ENCODE results near the gene TLK2.
"Not testable (repeated sequence)": the region's sequence is repeated elsewhere in the genome, so short reads cannot be mapped to it uniquely, and the experiment has no call there.

The TLK2 gene

GRCh38 chr17:62478424-62478879 lies at the start of gene TLK2:
Gene TLK2 (plus strand): TSS chr17:62478825. CDS start chr17:62481126, 2,301 bp downstream.
- H3K9me3 ChIP-seq (ENCODE audit: low read length) = peaks cover 3% of the 10 kb centered on the region
- H3K4me1 ChIP-seq (ENCODE audit: insufficient read depth, low read length) = peaks cover 11% of the 10 kb centered on the region
- peaks cover 10% of the 10 kb centered on the region for H3K36me3 ChIP-seq (ENCODE audit: insufficient read depth, low read length)
- no peaks in the 10 kb centered on the region for H3K27me3 ChIP-seq (ENCODE audit: insufficient read depth, low read length)
- no peak within 1 kb of the TSS for H2AFZ ChIP-seq (ENCODE audit: low read depth, low read length)
- H3K4me3 ChIP-seq (ENCODE audit: low read length) = peak within 1 kb of the TSS; percentile 73

DNA sequence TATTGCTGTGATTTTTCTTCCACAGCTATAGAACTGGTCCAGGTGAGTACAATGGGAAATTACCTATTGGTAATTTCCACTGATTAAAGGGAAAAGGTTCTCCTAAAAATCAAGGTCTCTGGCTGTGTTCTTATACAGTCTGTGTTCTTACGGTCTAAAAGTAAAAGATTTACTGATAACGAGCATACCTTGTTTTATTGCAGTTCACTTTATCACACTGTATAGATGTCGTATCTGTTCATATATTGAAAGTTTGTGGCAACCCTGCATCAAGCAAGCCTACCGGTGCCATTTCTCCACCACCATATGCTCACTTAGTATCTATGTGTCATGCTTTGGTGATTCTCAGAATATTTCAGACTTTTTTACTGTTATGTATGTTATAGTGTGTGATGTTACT lies 43.4 kb upstream of the TLK2 start:
- H3K9me3 ChIP-seq (ENCODE audit: low read length); H3K4me1 ChIP-seq (ENCODE audit: insufficient read depth, low read length); H3K27me3 ChIP-seq (ENCODE audit: insufficient read depth, low read length); H2AFZ ChIP-seq (ENCODE audit: low read depth, low read length); H3K4me3 ChIP-seq (ENCODE audit: low read length): not testable (repeated sequence)
- peaks cover 21% of the 10 kb centered on the region for H3K36me3 ChIP-seq (ENCODE audit: insufficient read depth, low read length)

DNA sequence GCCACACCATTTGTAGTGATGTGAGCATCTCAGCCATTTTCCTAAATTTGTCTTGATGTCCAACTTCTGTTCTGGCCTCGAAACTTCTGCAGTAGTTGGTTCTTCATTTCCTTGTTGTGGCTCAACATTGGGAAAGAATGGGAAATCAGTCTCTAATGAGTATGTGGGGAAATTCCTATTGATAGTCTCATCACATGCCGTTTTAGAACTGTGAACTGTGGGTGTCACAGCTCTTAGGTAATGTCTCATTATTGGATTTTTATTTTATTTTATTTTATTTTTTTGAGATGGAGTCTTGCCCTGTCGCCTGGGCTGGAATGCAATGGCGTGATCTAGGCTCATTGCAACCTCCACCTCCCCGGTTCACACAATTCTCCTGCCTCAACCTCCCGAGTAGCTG lies 37.4 kb upstream of the TLK2 start:
- H3K9me3 ChIP-seq (ENCODE audit: low read length); H3K27me3 ChIP-seq (ENCODE audit: insufficient read depth, low read length); H3K4me1 ChIP-seq (ENCODE audit: insufficient read depth, low read length); H3K4me3 ChIP-seq (ENCODE audit: low read length); H2AFZ ChIP-seq (ENCODE audit: low read depth, low read length): not testable (repeated sequence)
- peaks cover 45% of the 10 kb centered on the region for H3K36me3 ChIP-seq (ENCODE audit: insufficient read depth, low read length)

DNA sequence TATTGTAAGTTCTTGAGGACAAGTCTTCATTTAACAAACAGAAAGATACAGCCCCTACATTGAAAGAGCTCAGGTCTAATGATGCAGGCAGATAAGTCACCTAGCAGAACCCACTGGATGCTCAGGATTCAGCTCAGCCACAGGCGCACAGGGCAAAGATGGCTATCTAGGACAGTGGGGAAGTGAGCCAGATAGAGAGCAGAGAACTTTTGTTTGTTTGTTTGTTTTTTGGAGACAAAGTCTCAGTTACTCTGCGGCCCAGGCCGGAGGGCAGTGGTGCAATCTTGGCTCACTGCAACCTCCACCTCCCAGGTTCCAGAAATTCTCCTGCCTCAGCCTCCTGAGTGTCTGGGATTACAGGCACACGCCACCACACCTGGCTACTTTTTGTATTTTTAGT lies 34.6 kb upstream of the TLK2 start:
- H2AFZ ChIP-seq (ENCODE audit: low read depth, low read length) = no peak overlapping the region
- no peaks in the 10 kb centered on the region for H3K27me3 ChIP-seq (ENCODE audit: insufficient read depth, low read length)
- no peaks in the 10 kb centered on the region for H3K9me3 ChIP-seq (ENCODE audit: low read length)
- no peaks in the 10 kb centered on the region for H3K4me1 ChIP-seq (ENCODE audit: insufficient read depth, low read length)
- H3K4me3 ChIP-seq (ENCODE audit: low read length) = no peak overlapping the region
- H3K36me3 ChIP-seq (ENCODE audit: insufficient read depth, low read length) = peaks cover 67% of the 10 kb centered on the region

DNA sequence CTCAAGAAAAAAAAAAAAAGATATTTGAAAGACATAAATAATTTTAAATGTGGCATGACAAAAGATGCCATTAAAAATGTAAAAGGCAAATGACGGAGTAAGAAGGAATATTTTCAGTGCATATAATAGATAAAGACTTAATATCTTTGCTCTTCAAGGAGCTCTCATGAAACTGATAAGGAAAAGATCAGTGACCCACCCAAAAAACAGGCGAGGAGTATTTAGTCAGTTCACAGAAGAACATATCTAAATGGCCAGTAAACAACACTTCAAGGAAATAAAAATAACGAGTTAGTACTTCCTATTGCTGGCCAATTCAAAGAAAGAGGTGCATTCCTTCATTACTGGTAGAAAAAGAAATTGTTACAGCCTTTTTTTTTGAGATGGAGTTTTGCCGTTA lies 32.8 kb upstream of the TLK2 start:
- not testable (repeated sequence) for H3K27me3 ChIP-seq (ENCODE audit: insufficient read depth, low read length); H2AFZ ChIP-seq (ENCODE audit: low read depth, low read length); H3K9me3 ChIP-seq (ENCODE audit: low read length); H3K4me3 ChIP-seq (ENCODE audit: low read length); H3K4me1 ChIP-seq (ENCODE audit: insufficient read depth, low read length)
- H3K36me3 ChIP-seq (ENCODE audit: insufficient read depth, low read length) = peaks cover 62% of the 10 kb centered on the region

GRCh38 chr17:62452195-62452594 lies 26.4 kb upstream of the TLK2 start:
- not testable (repeated sequence) for H3K4me3 ChIP-seq (ENCODE audit: low read length); H3K4me1 ChIP-seq (ENCODE audit: insufficient read depth, low read length); H3K27me3 ChIP-seq (ENCODE audit: insufficient read depth, low read length); H3K9me3 ChIP-seq (ENCODE audit: low read length); H2AFZ ChIP-seq (ENCODE audit: low read depth, low read length)
- peaks cover 19% of the 10 kb centered on the region for H3K36me3 ChIP-seq (ENCODE audit: insufficient read depth, low read length)

DNA sequence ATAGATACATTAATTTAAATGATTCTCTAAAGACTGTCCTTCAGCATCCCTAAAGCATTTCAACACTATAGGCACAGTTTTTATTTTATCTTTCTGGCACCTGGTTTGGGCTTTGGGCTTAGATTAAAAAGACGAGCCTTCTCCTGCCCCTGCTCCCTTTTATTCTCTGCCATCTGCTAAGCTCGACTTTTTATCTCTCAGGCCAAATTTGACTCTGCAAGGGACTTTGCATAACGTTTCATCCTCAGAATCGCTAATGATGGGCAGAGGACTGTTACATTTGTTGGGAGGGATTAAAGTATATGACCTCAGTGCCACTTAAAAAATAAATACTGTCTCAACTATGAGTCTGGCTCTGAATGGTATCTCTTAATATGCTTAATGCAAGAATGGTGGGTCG lies 25.6 kb upstream of the TLK2 start:
- not testable (repeated sequence) for H2AFZ ChIP-seq (ENCODE audit: low read depth, low read length); H3K27me3 ChIP-seq (ENCODE audit: insufficient read depth, low read length); H3K4me1 ChIP-seq (ENCODE audit: insufficient read depth, low read length); H3K4me3 ChIP-seq (ENCODE audit: low read length); H3K9me3 ChIP-seq (ENCODE audit: low read length)
- peaks cover 11% of the 10 kb centered on the region for H3K36me3 ChIP-seq (ENCODE audit: insufficient read depth, low read length)

GRCh38 chr17:62453656-62454055 lies 25.0 kb upstream of the TLK2 start:
- not testable (repeated sequence) for H2AFZ ChIP-seq (ENCODE audit: low read depth, low read length); H3K4me1 ChIP-seq (ENCODE audit: insufficient read depth, low read length); H3K27me3 ChIP-seq (ENCODE audit: insufficient read depth, low read length); H3K4me3 ChIP-seq (ENCODE audit: low read length); H3K9me3 ChIP-seq (ENCODE audit: low read length); H3K36me3 ChIP-seq (ENCODE audit: insufficient read depth, low read length)

GRCh38 chr17:62454111-62454510 lies 24.5 kb upstream of the TLK2 start:
- not testable (repeated sequence) for H2AFZ ChIP-seq (ENCODE audit: low read depth, low read length); H3K4me1 ChIP-seq (ENCODE audit: insufficient read depth, low read length); H3K4me3 ChIP-seq (ENCODE audit: low read length); H3K36me3 ChIP-seq (ENCODE audit: insufficient read depth, low read length); H3K9me3 ChIP-seq (ENCODE audit: low read length); H3K27me3 ChIP-seq (ENCODE audit: insufficient read depth, low read length)

DNA sequence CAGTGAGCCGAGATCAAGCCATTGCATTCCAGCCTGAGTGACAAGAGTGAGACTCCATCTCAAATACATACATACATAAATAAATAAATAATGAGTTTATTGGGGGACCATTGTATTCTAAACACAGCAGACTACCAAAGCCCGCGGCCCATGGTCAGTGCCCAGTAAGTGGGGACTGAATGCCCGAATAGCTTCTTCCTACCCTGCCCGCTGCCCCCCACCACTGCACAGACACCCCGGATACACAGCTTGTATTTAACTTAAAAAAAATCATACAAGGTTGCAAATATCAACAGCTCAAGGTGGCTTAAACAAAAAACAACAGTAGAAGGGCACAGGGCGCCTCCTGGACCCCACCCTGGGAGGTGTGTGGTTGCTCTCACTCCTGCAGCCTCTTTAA lies 22.6 kb upstream of the TLK2 start:
- H3K36me3 ChIP-seq (ENCODE audit: insufficient read depth, low read length) = no peaks in the 10 kb centered on the region
- no peaks in the 10 kb centered on the region for H3K27me3 ChIP-seq (ENCODE audit: insufficient read depth, low read length)

DNA sequence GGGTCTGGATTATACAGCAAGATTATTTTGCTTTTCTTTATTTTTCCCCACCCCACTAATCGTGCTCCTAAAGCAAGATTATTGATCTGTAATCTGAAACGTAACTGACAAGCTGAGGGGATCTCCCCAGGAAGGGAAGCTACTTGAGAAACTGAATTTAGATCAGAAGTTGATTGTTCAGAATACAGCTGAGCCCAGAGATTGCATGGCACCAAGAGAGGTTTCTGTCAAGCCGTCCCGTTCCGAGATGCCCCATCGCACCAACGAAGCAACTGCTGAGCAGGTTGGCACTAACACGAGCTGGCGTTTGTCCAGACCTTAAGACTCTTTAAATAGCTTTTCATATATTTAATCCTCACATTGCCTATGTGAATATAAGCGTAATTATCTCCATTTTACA lies 20.1 kb upstream of the TLK2 start:
- H2AFZ ChIP-seq (ENCODE audit: low read depth, low read length); H3K4me1 ChIP-seq (ENCODE audit: insufficient read depth, low read length): not testable (repeated sequence)

More for the DNA sequence above, 22.6 kb upstream of the TLK2 start:
- no peaks in the 10 kb centered on the region for H3K9me3 ChIP-seq (ENCODE audit: low read length)
- no peaks in the 10 kb centered on the region for H3K4me1 ChIP-seq (ENCODE audit: insufficient read depth, low read length)
- H3K4me3 ChIP-seq (ENCODE audit: low read length) = no peak overlapping the region
- no peak overlapping the region for H2AFZ ChIP-seq (ENCODE audit: low read depth, low read length)

DNA sequence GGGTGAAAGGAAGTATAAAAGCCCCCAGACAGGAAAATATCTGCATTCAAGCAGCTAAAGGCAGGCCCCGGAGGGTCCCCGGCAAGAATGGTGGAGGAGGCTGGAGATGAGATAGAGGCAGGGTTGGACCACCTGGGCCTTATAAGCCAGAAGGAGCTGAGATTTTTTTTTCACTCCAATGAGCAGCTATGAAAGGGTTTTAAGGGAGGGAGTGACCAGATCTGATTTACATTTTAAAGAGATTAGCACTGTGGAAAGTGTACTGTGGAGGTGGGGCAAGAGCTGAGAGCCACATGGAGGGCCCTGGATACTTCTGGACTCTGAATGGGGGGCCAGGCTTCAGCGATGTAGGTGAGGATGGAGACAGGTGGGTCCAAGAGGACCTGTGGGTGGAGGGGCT lies 14.2 kb upstream of the TLK2 start:
- not testable (repeated sequence) for H2AFZ ChIP-seq (ENCODE audit: low read depth, low read length); H3K9me3 ChIP-seq (ENCODE audit: low read length); H3K27me3 ChIP-seq (ENCODE audit: insufficient read depth, low read length); H3K4me1 ChIP-seq (ENCODE audit: insufficient read depth, low read length); H3K36me3 ChIP-seq (ENCODE audit: insufficient read depth, low read length); H3K4me3 ChIP-seq (ENCODE audit: low read length)

More for the DNA sequence above, 20.1 kb upstream of the TLK2 start:
- not testable (repeated sequence) for H3K9me3 ChIP-seq (ENCODE audit: low read length); H3K27me3 ChIP-seq (ENCODE audit: insufficient read depth, low read length); H3K4me3 ChIP-seq (ENCODE audit: low read length); H3K36me3 ChIP-seq (ENCODE audit: insufficient read depth, low read length)

DNA sequence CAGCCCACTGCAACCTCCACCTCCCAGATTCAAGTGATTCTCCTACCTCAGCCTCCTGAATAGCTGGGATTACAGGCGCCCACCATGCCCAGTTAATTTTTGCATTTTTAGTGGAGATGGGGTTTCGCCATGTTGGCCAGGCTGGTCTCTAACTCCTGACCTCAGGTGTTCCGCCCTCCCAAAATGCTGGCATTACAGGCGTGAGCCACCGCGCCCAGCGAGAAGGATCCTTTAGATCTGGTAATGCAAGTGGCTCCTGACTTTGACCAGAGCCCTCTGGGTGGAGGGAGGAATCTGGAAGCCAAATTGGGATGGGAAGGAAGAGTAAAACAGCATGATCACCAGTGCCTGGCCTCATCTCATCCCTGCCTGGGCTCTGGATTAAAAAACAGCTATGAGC lies 13.4 kb upstream of the TLK2 start:
- H3K9me3 ChIP-seq (ENCODE audit: low read length); H3K27me3 ChIP-seq (ENCODE audit: insufficient read depth, low read length); H3K36me3 ChIP-seq (ENCODE audit: insufficient read depth, low read length); H3K4me3 ChIP-seq (ENCODE audit: low read length); H3K4me1 ChIP-seq (ENCODE audit: insufficient read depth, low read length); H2AFZ ChIP-seq (ENCODE audit: low read depth, low read length): not testable (repeated sequence)

DNA sequence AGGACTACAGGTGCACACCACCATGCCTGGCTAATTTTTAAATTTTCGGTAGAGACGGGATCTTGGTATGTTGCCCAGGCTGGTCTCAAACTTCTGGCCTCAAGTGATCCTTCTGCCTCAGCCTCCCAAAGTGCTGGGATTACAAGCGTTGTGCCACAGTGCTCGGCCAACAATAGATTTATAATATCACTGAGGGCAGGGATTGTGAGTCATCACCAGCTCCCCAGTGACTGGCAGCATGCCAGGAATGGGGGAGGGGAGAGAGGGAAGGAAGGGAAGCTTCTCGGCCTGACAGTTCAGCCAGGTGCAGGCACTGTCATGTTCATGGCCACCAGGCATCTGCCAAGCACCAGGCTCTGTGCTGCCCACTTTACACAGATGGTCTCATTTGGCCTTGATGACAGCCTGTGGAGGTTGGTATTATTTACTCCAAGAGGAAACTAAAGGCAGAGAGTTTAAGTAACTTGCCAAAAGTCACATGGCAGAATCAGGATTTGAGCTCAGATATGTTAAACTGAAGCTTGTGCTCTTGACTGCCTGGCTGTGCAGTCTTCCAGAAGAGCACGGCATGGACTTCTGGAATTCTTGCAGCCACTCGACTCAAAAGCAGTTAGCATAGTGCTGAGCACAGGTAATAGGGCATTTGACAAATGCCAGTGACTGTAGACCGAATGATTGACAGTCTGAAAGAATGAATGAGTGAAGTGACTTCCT lies 7.8 kb upstream of the TLK2 start:
- not testable (repeated sequence) for H3K4me3 ChIP-seq (ENCODE audit: low read length); H2AFZ ChIP-seq (ENCODE audit: low read depth, low read length); H3K27me3 ChIP-seq (ENCODE audit: insufficient read depth, low read length); H3K36me3 ChIP-seq (ENCODE audit: insufficient read depth, low read length); H3K9me3 ChIP-seq (ENCODE audit: low read length)
- H3K4me1 ChIP-seq (ENCODE audit: insufficient read depth, low read length) = peaks cover 12% of the 10 kb centered on the region
